NCI-H345 treated with DMSO at 0.1 percent for 48 hours (cell line): ENCODE data around the gene ENPP3.
"Not testable (repeated sequence)": the region's sequence is repeated elsewhere in the genome, so short reads cannot be mapped to it uniquely, and the experiment has no call there.

Source experiments
- DNase-seq: peaks from one replicate; lab custom pipeline; 2025; ENCODE audit not compliant: unreplicated experiment; lab: John Stamatoyannopoulos, UW

The ENPP3 gene

GRCh38 chr6:131683479-131683878, 46.4 kb downstream of the ENPP3 start:
- DNase-seq, result no peak

- no peak for DNase-seq
These were observed 48.2 kb downstream of the ENPP3 start for GRCh38 chr6:131685266-131685780.

DNA sequence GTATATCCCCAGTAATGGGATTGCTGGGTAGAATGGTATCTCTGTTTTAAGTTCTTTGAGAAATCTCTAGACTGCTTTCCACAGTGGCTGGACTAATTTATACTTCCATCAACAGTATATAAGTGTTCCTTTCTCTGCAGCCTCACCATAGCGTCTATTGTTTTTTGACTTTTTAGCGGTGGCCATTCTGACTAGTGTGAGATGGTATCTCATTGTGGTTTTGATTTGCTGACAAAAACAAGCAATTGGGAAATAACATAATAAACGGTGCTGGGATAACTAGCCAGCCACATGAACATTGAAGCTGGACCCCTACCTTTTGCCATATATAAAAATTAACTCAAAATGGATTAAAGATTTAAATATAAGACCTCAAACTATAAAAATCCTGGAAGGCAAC, 49.9 kb downstream of the ENPP3 start:
- no peak for DNase-seq

- no peak for DNase-seq
These were observed 51.2 kb downstream of the ENPP3 start for GRCh38 chr6:131688286-131688685.

GRCh38 chr6:131692031-131692430, 54.9 kb downstream of the ENPP3 start:
- DNase-seq, result no peak

- DNase-seq, result no peak
These were observed 55.5 kb downstream of the ENPP3 start for GRCh38 chr6:131692589-131692988.

- no peak for DNase-seq
These were observed 56.3 kb downstream of the ENPP3 start for GRCh38 chr6:131693384-131693783.

- peak; percentile 1 for DNase-seq
These were observed 57.8 kb downstream of the ENPP3 start for GRCh38 chr6:131694832-131695426.

GRCh38 chr6:131696956-131697355, 59.9 kb downstream of the ENPP3 start:
- DNase-seq, result no peak

DNA sequence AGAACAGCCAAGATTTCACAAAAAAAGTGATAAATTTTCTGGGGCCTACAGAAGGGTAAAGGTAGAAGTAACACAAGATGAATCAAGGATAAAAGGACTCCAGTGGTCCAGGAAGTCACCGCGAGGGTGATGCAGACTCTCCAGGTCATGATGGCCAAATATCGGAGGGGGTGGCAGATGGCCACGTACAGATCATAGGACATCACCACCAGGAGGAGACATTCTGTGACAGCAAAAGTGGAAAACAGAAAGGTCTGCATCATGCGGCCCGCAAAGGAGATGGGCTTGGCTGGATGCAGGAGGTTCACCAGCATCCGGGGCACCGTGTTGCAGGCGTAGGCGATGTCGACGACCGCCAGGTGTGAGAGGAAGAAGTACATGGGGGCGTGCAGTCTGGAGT, 63.7 kb downstream of the ENPP3 start:
- not testable (repeated sequence) for DNase-seq

DNA sequence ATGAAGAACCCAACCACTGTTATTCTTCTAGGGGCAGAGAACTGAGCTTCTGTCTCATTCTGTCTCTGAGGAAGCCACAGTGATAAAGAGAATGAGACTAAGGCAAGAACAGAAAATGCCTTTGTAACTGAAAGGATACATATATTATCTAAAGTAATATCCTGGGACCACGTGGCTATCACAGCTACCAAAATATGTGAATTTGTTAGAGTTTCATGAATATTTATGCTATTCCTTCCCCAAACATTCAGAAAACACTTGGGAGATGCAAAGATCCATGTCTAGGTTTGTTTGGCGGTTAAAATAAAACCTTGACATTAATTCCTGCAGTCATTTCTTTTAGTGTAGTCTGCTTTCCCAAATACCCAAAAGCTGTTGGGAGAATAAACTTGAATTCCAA, 66.8 kb downstream of the ENPP3 start:
- not testable (repeated sequence) for DNase-seq

DNA sequence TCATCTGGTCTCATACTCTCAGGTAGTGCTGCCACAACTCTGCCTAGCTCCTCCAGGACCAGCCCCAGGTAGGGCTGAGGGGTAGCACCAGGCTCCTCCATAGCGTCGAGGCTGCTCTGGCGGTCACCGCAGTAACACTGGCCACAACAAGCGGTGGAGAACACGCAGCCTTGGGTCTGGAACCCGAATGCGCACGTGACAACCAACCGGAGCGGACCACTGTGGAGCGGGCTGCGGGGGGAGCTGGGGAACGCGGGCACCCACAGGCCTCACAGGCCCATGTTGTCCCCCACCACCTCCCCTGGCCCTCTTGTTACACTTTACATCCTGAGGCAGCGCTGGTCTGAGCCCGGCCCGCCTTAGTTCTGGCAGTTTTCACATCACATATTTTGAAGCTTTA, 73.8 kb downstream of the ENPP3 start, which contains the start of gene CTAGE9:
Gene CTAGE9, minus strand, starts transcription at position 101 of the 400 bp plus-strand sequence. Its CDS starts 0 bp downstream, at position 101.
- DNase-seq, result not testable (repeated sequence)

DNA sequence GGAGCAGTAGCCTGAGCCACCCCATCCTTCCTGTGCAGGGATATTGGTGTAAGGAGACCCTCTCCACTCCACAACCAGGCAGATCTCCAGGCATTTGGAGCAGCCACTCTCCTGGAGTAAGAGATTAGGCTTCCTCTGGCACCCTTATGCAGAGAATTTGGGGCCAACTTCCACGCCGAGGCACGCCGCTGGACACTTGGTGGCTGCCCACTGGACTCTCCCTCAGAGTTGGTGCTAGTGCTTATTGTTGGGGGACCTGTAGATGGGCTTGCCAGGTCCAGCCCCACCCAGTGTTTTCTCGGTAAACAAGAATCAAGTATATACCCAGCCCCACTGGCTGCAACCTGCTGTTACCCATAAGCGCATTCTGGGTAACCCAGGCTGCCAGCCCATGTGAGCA, 78.5 kb downstream of the ENPP3 start:
- not testable (repeated sequence) for DNase-seq

- no peak for DNase-seq
These were observed 80.9 kb downstream of the ENPP3 start for GRCh38 chr6:131717836-131718542.

GRCh38 chr6:131721161-131721560, 84.1 kb downstream of the ENPP3 start:
- no peak for DNase-seq

DNA sequence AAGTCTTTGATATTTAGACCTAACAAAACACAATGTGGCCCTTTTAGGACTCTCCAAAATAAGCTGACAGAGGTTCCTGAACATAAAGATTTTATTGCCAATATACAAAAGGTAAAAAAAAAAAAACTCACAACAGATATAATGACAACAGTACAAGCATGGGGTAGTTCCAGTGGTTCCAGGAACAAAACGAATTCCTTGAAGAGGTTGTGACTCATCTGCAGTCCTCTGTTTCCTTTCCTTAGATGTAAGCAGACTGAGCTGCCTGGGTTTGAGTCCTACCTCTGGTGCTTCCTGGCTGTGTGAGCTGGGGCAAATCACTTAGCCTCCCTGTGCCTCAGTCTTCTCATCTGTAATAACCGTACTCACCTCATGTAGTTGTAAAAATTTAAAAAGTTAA, 87.0 kb downstream of the ENPP3 start:
- no peak for DNase-seq

GRCh38 chr6:131727467-131727866, 90.4 kb downstream of the ENPP3 start:
- DNase-seq, result no peak

DNA sequence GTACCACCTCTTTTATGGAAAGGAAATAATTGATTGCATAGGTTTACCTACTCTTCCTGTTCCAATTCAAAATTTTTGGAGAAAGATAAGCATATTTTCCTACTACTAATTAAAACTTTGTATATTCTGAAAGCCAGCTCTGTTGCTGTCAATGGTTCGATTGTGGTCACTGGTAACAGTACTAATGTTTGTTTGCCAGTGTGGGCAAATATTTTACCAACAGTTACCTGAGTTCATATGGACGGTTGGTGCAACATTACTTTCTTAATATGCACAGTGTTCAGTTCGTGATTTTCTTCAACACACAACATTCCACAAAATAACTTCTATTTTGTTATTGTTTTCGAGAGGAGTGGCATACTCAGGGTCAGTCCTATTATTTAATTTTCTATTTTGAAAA, 90.8 kb downstream of the ENPP3 start:
- no peak for DNase-seq

- no peak for DNase-seq
These were observed 91.3 kb downstream of the ENPP3 start for GRCh38 chr6:131728296-131728939.

DNA sequence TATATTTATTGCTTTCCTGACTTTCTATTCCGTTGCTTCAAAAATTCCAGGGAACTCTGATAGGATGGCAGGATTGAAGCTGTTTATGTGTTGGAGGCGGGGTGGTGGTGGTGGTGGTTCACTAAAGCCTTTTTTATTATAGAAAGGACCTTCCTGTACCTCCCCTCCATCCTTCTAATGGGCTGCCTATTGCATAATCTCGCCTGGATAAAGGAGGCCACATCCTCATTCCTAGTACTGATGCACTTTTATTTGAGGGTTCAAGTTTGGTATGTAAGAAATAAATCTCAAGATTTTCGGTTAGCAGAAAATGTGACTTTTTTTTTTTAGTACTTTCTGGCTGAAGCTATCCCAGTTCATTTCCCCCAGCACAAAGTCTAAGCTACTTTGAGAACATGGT, 92.4 kb downstream of the ENPP3 start:
- DNase-seq, result no peak

DNA sequence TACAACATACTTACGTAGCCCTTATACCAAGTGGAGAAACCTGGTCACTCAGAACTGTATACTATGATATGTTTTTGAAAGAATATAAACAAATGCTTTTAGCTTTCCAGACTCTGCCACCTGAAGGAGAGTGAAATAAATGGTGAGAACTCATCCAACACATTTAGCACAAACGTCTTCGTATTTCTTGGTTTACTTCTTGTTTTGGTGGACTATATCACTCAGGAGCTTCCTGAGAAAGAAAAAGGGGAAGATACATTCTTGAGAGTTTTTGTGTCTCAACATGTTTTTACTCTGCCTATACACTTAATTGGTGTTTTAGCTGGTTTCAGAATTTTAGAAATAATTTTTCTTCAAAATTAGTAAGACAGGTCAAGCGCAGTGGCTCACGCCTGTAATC, 93.2 kb downstream of the ENPP3 start:
- DNase-seq, result no peak

DNA sequence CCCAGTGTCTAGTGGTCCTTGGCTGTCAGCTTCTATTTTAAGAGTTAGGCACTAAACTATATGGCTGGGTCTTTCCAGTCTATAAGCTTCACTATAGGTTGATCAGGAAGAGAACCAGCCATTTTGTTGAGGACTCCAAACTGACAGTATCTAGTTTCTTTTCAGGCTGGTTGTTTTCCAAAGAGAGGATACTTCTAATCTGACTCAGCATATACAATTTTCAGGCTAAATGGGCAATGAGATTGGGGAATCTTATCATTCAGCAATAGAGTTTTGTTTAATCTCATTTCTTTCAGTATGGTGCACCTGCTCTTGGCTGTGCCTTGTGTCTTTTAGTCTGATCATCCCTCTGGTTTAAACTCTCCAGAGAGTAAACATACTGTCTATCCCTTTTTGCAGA, 94.1 kb downstream of the ENPP3 start:
- DNase-seq, result no peak
